Neural cell (in vitro differentiated cells): Measurements from ENCODE around the gene PCDH15.

Experiments
- CTCF ChIP-seq: fragments of 450-650 bp; IDR thresholded peaks from 2 replicates; pipeline ENCODE4 v1.5.1; 2014; ENCODE audit warnings: antibody characterized with exemption, mild to moderate bottlenecking, moderate library complexity; ENCODE audit not compliant: poor library complexity, severe bottlenecking
- EP300 ChIP-seq: fragments of 450-650 bp; conservative IDR thresholded peaks from 2 replicates; pipeline ENCODE4 v1.6.1; 2014; ENCODE audit warnings: antibody characterized with exemption, mild to moderate bottlenecking, moderate library complexity; ENCODE audit not compliant: poor library complexity, severe bottlenecking
- EZH2 ChIP-seq: fragments of 200-600, 300-800 bp; shearing (Covaris generic), sonication (generic); IDR thresholded peaks from 2 replicates; pipeline ENCODE4 v1.6.1; 2014; ENCODE audit warnings: antibody characterized with exemption, low read length, borderline replicate concordance, mild to moderate bottlenecking; ENCODE audit not compliant: insufficient read depth, poor library complexity, severe bottlenecking
- MXI1 ChIP-seq: fragments of 450-650 bp; conservative IDR thresholded peaks from 2 replicates; pipeline ENCODE4 v1.6.1; 2014; ENCODE audit warnings: antibody characterized with exemption, mild to moderate bottlenecking; ENCODE audit not compliant: poor library complexity, severe bottlenecking
- SMC3 ChIP-seq: fragments of 450-650 bp; conservative IDR thresholded peaks from 2 replicates; pipeline ENCODE4 v1.6.1; 2014; ENCODE audit warnings: antibody characterized with exemption, mild to moderate bottlenecking, moderate library complexity; ENCODE audit not compliant: poor library complexity
- TAF1 ChIP-seq: IDR thresholded peaks from 2 replicates; pipeline ENCODE4 v1.6.1; 2012; ENCODE audit warnings: low read depth

DNA sequence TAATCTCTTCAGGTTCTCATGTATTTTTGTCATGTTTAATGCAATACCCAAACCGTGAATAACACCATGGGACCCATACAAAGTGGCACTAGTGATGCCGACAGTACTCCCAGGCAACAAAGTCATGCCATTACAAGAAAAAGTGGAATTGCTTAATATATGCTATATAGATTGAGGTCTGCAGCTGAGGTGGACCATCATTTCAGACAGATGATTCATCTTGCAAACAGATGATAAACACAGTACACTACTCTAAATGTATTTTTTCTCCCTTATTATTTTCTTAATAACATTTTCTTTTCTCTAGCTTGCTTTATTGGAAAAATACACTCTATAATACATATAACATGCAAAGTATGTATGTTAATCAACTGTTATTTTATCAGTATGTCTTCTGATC lies 14.6 kb upstream of the PCDH15 start:
- no peak for TF ChIP-seq CTCF
- no peak for TF ChIP-seq EZH2
- no peak for TF ChIP-seq EP300
- TF ChIP-seq SMC3, result no peak
- TF ChIP-seq TAF1, result no peak
- TF ChIP-seq MXI1, result no peak
